HG02678 (cell line): Measurements from ENCODE around the gene ITGB3.
A peak's percentile ranks its signal among the peaks of the same experiment; 100 is the strongest.

ENCODE experiments used
- ATAC-seq: cut with Tn5 transposase; IDR thresholded peaks from one replicate; pipeline ENCODE4 v1.9.1; 2021; ENCODE audit warnings: mild to moderate bottlenecking, moderate library complexity; ENCODE audit not compliant: unreplicated experiment

ITGB3 gene

GRCh38 chr17:47295874-47296255 is 42.2 kb downstream of the ITGB3 start:
- no peak for ATAC-seq

- ATAC-seq: no peak
Observed at GRCh38 chr17:47297661-47298400, 44.2 kb downstream of the ITGB3 start.

- no peak for ATAC-seq
Observed at GRCh38 chr17:47298712-47299111, 45.1 kb downstream of the ITGB3 start.

DNA sequence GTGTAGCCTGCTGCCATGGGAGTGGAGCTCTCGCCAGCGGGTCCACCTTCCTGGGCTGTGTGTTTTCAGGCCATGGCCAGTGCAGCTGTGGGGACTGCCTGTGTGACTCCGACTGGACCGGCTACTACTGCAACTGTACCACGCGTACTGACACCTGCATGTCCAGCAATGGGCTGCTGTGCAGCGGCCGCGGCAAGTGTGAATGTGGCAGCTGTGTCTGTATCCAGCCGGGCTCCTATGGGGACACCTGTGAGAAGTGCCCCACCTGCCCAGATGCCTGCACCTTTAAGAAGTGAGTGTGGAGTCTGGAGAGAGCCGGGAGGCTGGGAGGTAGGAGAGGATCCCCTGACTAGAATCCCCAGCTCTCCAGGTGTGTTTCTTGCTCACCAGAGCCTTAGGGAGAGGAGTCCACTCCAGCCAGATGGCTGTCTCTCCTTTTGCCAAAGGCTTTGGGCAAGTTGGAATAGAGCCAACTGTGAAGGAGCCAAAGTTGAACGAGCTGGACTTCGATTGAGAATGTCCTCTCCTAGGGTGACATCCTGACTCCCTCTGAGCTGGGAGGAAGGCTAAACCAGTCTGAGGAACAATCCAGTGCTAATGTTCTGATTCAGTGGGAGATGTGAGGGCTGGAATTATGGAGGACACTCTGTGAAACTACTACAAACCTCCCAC is 45.7 kb downstream of the ITGB3 start:
- ATAC-seq: no peak

- ATAC-seq: no peak
Observed at GRCh38 chr17:47300718-47301117, 47.1 kb downstream of the ITGB3 start.

GRCh38 chr17:47301161-47301560 is 47.5 kb downstream of the ITGB3 start:
- no peak for ATAC-seq

- no peak for ATAC-seq
Observed at GRCh38 chr17:47301831-47302230, 48.2 kb downstream of the ITGB3 start.

DNA sequence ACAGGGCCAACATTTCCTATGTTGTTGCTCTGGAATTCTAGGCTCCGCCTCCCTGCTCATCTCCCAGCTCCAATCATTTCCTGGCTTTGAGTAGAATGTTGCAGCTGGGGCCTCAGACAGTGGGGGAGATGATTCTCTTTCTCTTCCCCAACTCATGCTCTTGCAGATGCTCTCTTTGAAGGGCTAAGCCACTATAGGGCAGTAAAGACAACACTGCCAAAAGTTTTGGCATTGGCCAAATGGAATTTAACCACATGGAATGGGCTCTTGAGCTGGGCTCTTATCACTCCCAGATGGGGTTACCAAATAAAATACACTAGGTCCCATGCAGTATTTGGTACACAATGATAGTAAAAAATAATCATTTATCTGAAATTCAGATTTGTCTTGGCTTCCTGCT is 50.6 kb downstream of the ITGB3 start:
- ATAC-seq: no peak

GRCh38 chr17:47305302-47305923 is 51.8 kb downstream of the ITGB3 start:
- no peak for ATAC-seq

DNA sequence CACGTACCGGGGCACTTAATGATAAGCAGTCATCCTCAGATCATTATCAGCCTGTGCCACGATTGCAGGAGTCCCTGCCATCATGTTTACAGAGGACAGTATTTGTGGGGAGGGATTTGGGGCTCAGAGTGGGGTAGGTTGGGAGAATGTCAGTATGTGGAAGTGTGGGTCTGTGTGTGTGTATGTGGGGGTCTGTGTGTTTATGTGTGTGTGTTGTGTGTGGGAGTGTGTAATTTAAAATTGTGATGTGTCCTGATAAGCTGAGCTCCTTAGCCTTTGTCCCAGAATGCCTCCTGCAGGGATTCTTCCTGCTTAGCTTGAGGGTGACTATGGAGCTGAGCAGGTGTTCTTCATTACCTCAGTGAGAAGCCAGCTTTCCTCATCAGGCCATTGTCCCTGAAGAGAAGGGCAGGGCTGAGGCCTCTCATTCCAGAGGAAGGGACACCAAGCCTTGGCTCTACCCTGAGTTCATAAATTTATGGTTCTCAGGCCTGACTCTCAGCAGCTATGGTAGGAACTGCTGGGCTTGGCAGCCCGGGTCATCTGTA is 56.6 kb downstream of the ITGB3 start:
- no peak for ATAC-seq

DNA sequence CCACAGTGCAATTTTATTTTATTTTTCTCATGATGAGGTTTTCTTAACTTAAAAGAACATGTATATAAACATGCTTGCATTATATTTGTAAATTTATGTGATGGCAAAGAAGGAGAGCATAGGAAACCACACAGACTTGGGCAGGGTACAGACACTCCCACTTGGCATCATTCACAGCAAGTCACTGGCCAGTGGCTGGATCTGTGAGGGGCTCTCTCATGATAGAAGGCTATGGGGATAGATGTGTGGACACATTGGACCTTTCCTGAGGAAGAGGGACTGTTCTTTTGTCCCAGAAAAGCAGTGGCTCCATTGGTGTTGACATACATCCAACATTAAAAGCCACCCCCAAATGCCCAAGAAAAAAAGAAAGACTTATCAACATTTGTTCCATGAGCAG is 57.8 kb downstream of the ITGB3 start:
- ATAC-seq: no peak

DNA sequence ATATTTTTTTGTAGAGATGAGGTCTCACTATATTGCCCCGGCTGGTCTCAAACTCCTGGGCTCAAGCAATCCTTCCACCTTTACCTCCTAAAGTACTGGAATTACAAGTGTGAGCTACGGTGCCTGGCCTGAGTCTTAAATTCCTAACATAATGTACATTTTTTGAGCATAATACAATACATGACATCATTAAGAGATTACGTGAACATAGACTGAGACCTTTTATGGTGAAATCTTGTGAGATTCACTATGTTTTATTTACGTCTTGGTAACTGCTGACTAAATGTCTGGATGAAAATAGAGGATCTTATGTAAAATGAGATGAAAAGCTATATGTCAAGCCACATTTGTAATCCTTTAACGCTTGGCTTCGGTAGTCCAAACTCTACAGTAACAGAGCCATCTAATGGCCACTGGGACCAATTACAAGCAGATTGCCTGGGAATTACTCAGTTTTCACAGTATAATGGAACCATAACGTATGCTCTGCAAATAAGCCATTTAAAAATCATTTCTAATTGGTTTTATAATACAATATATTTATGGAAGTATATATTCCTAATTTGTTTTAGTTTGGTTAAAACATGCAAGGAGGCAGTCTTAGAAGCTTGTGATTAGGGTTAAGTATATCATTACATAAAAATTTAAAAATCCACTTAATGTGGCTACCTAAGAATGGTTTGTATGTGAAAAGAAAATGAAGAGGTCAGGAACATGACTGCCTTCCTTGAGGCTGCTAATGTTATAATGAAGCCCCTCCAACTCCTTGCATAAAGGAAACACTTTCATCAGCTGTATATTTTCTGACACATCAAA is 62.0 kb downstream of the ITGB3 start:
- no peak for ATAC-seq

GRCh38 chr17:47316311-47316710 is 62.7 kb downstream of the ITGB3 start:
- ATAC-seq: no peak

GRCh38 chr17:47317119-47317518 is 63.5 kb downstream of the ITGB3 start:
- no peak for ATAC-seq

DNA sequence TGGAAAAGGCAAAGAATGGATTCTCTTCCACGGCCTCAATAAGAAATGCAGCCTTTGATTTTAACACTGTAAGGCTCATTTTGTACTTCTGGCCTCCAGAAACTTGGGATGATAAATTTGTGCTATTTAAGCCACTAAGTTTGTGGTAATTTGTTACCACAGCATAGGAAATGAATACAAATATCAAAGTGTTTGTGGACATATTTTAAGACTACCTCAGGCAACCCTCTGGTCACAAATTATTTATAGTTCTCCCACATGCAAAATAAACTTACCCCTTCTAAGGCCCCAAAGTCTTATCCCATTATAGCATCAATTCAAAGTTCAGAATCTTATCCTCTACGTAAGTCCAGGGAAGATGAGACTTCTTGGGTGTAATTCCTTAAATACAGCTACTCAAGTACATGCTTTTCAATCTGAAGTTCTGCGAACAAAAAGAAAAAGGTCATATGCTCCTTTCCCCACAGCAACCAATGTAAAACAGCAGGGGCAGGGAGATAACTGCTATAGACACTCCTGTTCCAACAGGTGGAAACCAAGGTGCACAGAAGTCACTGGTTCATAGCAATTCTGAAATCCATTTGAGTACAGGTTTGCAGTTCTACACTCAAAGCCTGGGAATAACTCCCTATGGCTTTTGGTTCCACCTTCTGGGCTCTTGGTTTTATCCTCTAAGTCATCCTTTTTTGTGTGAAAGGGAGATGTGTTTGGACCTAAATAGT is 64.7 kb downstream of the ITGB3 start:
- no peak for ATAC-seq

GRCh38 chr17:47320879-47321502 is 67.4 kb downstream of the ITGB3 start:
- ATAC-seq: no peak

- peak; percentile 82 for ATAC-seq
Observed at GRCh38 chr17:47323382-47324223, 70.0 kb downstream of the ITGB3 start, which contains the start of gene EFCAB13. Gene EFCAB13, plus strand, starts transcription at chr17:47323955. Its CDS starts 4,399 bp downstream, at chr17:47328354.

DNA sequence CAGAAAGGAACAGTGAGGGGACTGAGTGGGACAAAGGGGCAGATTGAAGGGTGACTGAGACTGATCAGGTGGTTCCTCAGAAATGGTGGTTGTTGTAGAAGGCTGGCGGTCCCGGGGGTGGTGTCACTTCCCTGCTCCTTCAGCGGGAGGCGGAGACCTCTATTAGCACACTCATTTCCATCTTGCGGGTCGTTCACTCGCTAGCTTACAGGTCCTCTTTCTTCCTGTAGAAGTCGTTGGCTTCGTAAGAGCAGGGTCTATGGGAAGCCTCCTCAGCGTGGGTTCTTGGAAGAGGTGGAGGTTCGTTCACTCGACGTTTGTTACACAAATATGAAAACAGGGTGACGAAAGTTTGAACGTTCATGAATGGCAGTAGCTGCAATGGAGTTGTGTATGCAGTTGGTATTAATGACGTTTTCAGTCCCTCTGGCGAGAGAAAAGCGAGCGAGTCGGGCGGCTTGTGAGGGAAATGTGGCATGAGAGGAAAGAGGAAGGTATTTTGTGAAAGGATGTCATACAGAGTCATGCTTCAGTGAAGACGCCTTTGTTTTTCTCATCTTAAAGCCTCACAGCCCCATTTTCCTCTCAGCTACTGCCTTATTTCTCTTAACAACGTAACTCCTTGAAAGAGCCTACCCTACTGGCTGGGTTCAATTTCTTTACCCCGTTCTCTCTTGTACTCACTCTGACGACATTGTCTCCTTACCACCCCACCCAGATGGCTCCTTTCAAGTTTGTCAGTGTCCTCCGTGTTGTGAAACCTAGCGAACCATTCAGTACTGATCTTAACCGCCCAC is 70.8 kb downstream of the ITGB3 start:
- ATAC-seq: peak; percentile 36
